Astrocyte of the spinal cord (primary cell): Measurements from ENCODE around the gene CCDC127.

Experiments used
- DNase-seq: peaks from one replicate; pipeline ENCODE4 v3.0.0; 2011; ENCODE audit warnings: low read depth, low spot score
- H3K4me3 ChIP-seq: 2 replicates; pipeline ENCODE4 v1.5.1; 2011; ENCODE audit warnings: low read depth, mild to moderate bottlenecking, low read length, moderate library complexity
- CTCF ChIP-seq: IDR thresholded peaks from 2 replicates; pipeline ENCODE4 v1.5.1; 2012; ENCODE audit warnings: low read depth, mild to moderate bottlenecking, low read length, inconsistent platforms
- in situ Hi-C: cut with HindIII; loops from 2 replicates; pipeline ENCODE4 v1.10.0; 2017; ENCODE audit warnings: low sequenced_read_pairs

CCDC127 gene

DNA sequence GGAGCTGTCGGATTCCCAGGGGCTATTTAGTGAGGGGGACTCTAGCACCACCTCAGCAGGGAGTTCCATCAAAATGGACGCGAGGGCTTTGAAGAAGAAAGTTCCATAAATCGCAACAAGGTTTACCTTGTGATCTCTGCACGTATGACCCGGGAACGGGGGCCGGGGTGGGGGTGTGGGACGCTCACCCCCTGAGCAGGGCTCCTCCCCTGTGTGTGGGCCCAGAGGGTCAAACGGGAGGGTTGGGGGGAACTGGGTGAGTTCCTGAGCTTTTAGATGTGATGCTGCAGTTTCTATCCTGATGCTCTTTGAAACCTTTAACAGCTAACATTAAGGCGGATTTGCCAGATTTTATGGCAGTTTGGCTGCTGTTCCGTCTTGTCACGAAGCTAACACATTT is 45.5 kb downstream of the CCDC127 start:
- no peak overlapping the region for H3K4me3 ChIP-seq
- TF ChIP-seq CTCF = no peak
- DNase-seq = no peak
- in situ Hi-C loops = no loop called here

DNA sequence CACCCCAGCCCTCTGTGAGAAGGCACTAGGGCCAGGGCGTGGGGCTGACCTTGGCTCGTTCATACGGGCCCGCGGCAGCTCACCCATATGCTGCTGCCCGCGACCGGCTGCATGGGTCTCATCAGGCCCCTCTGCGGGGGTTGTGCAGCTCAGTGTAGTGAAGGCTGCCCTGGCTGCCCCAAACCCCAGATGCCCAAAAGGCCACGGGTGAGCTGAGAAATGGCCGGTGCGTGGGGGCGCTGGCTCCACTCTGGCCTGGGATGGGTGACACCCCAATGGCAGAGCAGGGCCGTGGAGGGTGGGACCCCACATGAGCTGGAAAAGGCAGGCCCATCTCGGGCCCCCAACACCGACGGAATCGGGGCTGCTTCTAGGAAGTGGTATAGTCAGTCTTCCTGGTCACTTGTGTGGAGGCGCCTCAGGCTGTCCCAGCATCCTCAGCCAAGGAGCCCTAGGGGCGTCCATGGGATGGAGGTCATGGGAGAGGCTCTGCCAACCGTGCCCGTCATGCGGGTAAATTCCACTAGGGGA is 46.1 kb downstream of the CCDC127 start:
- in situ Hi-C loops = no loop called here
- no peak for TF ChIP-seq CTCF
- H3K4me3 ChIP-seq = no peak overlapping the region
- no peak for DNase-seq

GRCh38 chr5:170971-171800 is 46.8 kb downstream of the CCDC127 start:
- no peak for TF ChIP-seq CTCF
- DNase-seq = no peak
- no peak overlapping the region for H3K4me3 ChIP-seq
- in situ Hi-C loops = no loop called here

DNA sequence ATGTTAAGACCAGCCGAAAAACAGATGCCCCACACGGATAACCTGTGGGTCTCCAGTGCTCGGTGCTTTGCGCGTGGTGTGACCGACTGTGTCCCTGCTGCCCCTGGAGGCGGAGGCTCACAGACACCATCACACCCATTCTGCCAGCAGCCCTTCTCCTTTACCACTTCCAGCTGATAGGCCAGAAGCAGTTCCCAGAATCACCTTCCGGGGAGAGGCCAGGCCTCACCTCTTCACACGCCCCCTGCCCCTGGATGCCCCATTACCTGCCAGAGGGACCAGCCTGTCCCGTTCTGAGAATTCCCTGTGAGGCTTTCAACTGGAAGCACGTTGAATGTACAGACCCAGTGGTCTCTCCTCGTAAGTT is 48.2 kb downstream of the CCDC127 start:
- in situ Hi-C loops = no loop called here
- H3K4me3 ChIP-seq = no peak overlapping the region
- no peak for TF ChIP-seq CTCF
- no peak for DNase-seq

DNA sequence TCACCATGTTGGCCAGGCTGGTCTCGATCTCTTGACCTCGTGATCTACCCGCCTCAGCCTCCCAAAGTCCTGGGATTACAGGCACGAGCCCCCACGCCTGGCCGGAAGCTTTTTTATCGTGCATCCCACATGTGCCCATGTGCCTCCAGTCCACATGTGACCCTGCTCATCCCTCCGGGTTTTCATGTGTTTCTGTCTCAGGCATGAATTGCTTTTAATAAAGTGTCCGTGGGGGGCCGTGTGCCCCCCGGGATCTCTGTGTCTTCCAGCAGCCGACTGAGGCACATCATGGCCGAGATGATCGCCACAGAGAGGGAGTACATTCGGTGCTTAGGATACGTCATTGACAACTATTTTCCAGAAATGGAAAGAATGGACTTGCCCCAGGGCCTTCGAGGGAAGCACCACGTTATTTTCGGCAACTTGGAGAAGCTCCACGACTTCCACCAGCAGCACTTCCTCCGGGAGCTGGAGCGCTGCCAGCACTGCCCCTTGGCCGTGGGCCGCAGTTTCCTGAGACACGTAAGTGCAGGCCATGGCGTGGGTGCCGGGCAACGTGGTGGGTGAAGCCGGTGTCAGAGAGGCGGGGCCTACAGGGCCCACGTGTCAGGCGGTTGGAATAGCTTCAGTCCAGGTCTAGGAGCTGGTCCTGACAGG is 48.8 kb downstream of the CCDC127 start:
- no peak for TF ChIP-seq CTCF
- no peak overlapping the region for H3K4me3 ChIP-seq
- in situ Hi-C loops = no loop called here
- DNase-seq = peak; percentile 80

- no peak overlapping the region for H3K4me3 ChIP-seq
- in situ Hi-C loops = no loop called here
- peak; percentile 98 for DNase-seq
- TF ChIP-seq CTCF = no peak
Observed at GRCh38 chr5:167982-168660, 49.8 kb downstream of the CCDC127 start.
